SW 1271 (cell line): ENCODE data around the gene ZSCAN30.

Experiments
- DNase-seq, 2 experiments: peaks; one replicate each; lab custom pipeline; 2025; lab: John Stamatoyannopoulos, UW

ZSCAN30 gene

GRCh38 chr18:35278969-35279368 is 11.1 kb downstream of the ZSCAN30 start:
- DNase-seq, result no peak

GRCh38 chr18:35278085-35278484 is 11.9 kb downstream of the ZSCAN30 start:
- DNase-seq, result no peak

- no peak for DNase-seq
Observed at GRCh38 chr18:35277633-35278032, 12.4 kb downstream of the ZSCAN30 start.

- no peak for DNase-seq
Observed at GRCh38 chr18:35276267-35276666, 13.8 kb downstream of the ZSCAN30 start.

GRCh38 chr18:35271656-35272055 is 18.4 kb downstream of the ZSCAN30 start:
- no peak for DNase-seq

GRCh38 chr18:35268821-35269220 is 21.2 kb downstream of the ZSCAN30 start:
- no peak for DNase-seq

- DNase-seq, result no peak
Observed at GRCh38 chr18:35267809-35268208, 22.2 kb downstream of the ZSCAN30 start.

- DNase-seq, result no peak
Observed at GRCh38 chr18:35267161-35267651, 22.8 kb downstream of the ZSCAN30 start.

GRCh38 chr18:35264409-35264808 is 25.6 kb downstream of the ZSCAN30 start:
- DNase-seq, result no peak

- no peak for DNase-seq
Observed at GRCh38 chr18:35256947-35257346, 33.1 kb downstream of the ZSCAN30 start.

GRCh38 chr18:35253655-35254287 is 36.3 kb downstream of the ZSCAN30 start:
- no peak for DNase-seq

- DNase-seq, result no peak
Observed at GRCh38 chr18:35252466-35252865, 37.6 kb downstream of the ZSCAN30 start.

GRCh38 chr18:35248429-35248828 is 41.6 kb downstream of the ZSCAN30 start:
- no peak for DNase-seq

- no peak for DNase-seq
Observed at GRCh38 chr18:35247412-35248249, 42.4 kb downstream of the ZSCAN30 start.

- DNase-seq, result no peak
Observed at GRCh38 chr18:35246831-35247230, 43.2 kb downstream of the ZSCAN30 start.

GRCh38 chr18:35245719-35246317 is 44.2 kb downstream of the ZSCAN30 start:
- no peak for DNase-seq

- DNase-seq, result no peak
Observed at GRCh38 chr18:35244671-35245070, 45.4 kb downstream of the ZSCAN30 start.

GRCh38 chr18:35242426-35242825 is 47.6 kb downstream of the ZSCAN30 start:
- DNase-seq, result no peak

GRCh38 chr18:35241448-35241804 is 48.6 kb downstream of the ZSCAN30 start:
- no peak for DNase-seq

GRCh38 chr18:35240664-35241447 is 49.2 kb downstream of the ZSCAN30 start, which contains the start of gene ZNF397:
TSS of gene ZNF397 (plus strand) at chr18:35241034. CDS start at chr18:35242471, 1,437 bp downstream.
- DNase-seq, result peak; percentile 87 to 93

- no peak for DNase-seq
Observed at GRCh38 chr18:35239314-35239713, 50.7 kb downstream of the ZSCAN30 start.
